PC-9 (cell line): ENCODE measurements around the gene OR52N5.

ENCODE experiments used
- EZH2 ChIP-seq: fragments of 200-600 bp; sonication (generic); IDR thresholded peaks from 2 replicates; pipeline ENCODE4 v1.8.0; 2017; ENCODE audit warnings: antibody characterized with exemption, low read depth
- TF ChIP-seq, protein P1 (sequence below): fragments of 200-600 bp; sonication (generic); conservative IDR thresholded peaks from 2 replicates; pipeline ENCODE4 v1.6.1; 2017; ENCODE audit warnings: mixed run types, antibody characterized with exemption, mild to moderate bottlenecking, moderate library complexity

DNA sequence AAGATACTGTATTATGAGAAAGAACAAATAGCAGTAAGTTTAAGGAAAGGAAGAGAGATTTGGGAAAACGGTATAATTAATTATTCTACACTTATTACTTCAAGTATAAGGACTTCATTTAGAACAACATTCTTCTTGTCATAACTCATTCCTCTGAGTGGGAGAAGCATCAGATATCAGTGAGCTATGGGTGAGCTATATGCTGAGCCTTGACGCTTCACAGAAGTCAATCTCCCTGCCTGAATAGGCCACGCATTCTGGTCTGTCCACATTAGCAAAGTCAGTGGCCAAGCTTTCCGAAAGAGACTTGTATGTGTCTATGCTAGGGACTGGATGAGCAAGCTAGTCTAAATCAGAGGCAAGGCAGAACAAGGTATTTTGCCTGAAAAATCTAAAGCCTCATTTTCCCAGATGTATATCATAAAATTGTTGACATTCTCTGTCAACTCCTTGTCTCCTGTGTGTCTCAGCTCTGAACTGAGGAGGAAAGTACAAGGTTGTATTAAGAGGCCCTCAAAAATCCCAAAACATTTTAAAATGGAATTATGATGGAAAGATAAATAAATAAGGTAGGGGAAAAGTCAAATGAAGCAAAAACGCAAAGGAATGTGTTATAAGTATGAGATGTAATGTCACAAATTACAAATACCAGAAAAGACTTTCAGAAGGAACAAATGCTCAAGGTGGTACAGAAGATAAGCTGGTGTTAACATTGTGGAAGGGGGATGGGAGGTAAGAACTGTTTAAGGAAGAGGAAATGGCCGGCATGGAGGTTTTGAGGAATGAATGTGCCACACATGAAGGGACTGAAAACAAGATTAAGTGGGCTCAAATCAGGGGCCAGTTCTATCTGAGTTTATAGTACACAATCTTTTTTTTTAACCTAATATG lies 27.0 kb upstream of the OR52N5 start:
- TF ChIP-seq, protein P1, sequence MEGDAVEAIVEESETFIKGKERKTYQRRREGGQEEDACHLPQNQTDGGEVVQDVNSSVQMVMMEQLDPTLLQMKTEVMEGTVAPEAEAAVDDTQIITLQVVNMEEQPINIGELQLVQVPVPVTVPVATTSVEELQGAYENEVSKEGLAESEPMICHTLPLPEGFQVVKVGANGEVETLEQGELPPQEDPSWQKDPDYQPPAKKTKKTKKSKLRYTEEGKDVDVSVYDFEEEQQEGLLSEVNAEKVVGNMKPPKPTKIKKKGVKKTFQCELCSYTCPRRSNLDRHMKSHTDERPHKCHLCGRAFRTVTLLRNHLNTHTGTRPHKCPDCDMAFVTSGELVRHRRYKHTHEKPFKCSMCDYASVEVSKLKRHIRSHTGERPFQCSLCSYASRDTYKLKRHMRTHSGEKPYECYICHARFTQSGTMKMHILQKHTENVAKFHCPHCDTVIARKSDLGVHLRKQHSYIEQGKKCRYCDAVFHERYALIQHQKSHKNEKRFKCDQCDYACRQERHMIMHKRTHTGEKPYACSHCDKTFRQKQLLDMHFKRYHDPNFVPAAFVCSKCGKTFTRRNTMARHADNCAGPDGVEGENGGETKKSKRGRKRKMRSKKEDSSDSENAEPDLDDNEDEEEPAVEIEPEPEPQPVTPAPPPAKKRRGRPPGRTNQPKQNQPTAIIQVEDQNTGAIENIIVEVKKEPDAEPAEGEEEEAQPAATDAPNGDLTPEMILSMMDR: no peak
- TF ChIP-seq EZH2: no peak
